Measurements from ENCODE around the gene VPS11.

- TF ChIP-seq ZNF274 (IDR thresholded peaks at IDR 0.05; ENCODE audit: low read depth, low read length) (no peak), SUZ12 (IDR thresholded peaks at IDR 0.05; ENCODE audit: extremely low read depth, insufficient read depth, insufficient read length) (peak; percentile 16), YY1 (IDR thresholded peaks at IDR 0.05; ENCODE audit: insufficient read depth, insufficient read length) (no peak)
Measured at GRCh38 chr11:119106564-119107537, 39.2 kb downstream of the VPS11 start, which contains the start of gene C2CD2L.
